ENCODE measurements around the gene REV3L.
"Not testable (repeated sequence)": the region's sequence is repeated elsewhere in the genome, so short reads cannot be mapped to it uniquely, and the experiment has no call there.

The REV3L gene

DNA sequence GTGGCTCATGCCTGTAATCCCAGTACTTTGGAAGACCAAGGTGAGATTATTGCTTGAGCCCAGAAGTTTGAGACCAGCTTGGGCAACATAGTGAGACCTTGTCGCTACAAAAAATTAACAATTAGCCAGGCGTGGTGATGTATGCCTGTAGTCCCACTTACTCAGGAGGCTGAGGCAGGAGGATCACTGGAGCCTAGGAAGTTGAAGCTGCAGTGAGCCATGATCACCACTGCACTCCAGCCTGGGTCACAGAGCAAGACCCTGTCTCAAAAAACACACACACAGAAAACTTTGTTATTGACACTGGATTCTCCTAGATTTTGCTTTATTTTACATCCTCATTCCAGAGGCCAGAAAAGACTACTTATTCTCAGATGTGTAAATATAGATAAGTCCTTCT is 9.5 kb upstream of the REV3L start:
- DNase-seq (ENCODE audit: low read depth in 3 of 3) = no peak

DNA sequence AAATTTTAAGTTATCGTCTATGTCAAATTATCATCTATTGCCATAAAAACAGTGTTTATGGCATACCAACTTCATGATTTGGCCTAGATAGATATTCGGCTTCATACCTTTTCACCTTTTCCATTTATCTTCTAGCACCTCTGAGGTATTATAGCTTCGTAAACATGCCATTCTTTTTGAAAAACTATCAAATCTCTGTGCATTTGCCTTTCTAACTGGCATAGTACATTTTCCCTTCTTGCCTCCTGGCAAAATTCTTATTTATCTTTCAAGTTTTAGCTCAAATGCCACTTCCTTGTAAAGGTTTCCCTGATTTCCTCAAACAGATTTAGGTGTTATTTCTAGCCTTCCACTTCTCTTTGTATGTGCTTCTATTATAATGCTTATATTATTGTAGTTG is 7.0 kb upstream of the REV3L start:
- no peak for DNase-seq (ENCODE audit: low read depth in 3 of 3)

DNA sequence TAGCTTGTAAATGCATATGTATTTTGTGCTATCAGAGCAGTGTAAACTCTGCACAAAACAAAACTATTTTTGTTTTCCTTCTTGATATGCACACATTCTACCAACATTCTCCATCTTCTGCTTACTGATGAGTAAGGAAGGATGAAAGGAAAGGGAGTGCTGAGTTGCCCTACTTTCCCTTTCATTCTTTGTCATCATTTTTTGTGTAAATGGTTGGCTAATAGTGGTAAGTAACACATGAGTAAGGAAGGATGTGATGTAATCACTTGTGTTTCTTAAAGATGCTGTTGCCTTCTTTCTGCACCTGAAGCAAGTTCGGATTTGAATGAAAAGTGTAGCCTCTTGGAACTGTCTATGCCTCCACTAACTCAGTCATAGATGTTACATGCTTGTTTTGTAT is 4.6 kb upstream of the REV3L start:
- DNase-seq (ENCODE audit: low read depth in 3 of 3) = no peak

DNA sequence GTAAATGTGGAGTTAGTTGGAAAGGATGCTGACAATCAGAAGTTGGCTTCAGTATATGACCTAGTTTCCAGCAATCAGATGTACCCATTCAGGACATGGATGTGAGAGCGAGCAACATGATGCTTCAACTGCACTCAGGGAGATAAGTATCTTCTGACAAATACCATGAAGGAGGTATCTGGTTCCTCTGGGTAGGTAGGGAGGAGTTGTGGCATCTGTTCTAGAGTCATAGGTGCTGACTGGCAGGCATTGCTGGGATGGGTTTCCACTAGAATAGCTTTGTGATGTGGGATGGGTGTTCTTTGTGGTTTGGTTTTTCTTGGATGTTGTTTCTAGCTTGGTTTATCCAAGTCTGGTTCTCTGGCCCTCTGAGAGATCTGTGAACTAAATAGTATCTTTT is 3.9 kb upstream of the REV3L start:
- DNase-seq (ENCODE audit: low read depth in 3 of 3) = no peak

DNA sequence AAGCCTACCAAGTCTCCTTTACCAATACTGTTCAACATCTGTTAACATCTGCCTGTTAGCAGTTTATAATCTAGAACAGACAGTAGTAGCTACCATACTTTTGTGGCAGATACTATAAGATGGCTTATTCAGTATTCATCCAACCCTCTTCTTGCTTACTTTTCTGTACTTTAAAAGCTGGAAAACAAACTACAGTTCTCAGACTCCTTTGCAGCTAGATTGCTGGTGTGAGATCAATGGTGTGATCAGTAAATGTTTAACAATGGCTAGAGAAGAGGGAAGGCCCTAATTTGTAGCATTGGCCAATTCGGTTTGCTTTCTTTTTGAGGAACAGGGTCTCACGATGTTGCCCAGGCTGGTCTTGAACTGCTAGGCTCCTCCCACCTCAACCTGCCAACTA is 3.5 kb upstream of the REV3L start:
- no peak for DNase-seq (ENCODE audit: low read depth in 3 of 3)

DNA sequence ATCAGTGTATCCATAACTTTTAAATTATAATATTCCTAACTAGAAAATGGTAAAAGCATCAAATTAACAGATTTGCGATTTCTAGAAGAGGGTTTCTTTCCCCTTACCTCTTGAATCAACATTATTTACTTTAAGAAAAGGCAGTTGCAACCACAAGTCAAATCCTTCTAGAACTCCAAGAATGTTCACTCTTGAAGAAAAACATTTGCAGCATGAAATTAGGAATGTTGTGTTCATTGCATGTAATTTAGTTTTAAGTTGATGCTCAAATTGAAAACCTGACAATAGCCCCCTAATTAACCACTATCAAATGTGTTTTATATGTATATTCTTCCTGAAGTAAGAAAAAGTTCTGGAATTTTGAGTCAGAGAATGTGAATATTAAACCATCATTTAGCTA is 2.3 kb upstream of the REV3L start:
- DNase-seq (ENCODE audit: low read depth in 3 of 3) = no peak

DNA sequence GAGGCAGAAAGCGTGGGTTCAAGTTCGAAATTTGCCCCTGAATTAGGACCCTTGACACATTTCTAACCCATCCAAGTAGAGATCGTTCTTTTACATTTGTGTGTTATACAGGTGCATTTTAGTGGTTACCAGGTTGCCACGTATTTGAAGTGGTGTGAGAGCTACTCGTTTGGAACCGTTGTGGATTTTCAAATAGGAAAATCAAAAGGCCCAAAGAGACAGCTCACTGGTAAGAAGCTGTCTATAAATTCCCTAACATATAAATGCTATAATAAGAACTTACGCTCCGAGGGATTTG is 1.6 kb upstream of the REV3L start:
- no peak for DNase-seq (ENCODE audit: low read depth in 3 of 3)

DNA sequence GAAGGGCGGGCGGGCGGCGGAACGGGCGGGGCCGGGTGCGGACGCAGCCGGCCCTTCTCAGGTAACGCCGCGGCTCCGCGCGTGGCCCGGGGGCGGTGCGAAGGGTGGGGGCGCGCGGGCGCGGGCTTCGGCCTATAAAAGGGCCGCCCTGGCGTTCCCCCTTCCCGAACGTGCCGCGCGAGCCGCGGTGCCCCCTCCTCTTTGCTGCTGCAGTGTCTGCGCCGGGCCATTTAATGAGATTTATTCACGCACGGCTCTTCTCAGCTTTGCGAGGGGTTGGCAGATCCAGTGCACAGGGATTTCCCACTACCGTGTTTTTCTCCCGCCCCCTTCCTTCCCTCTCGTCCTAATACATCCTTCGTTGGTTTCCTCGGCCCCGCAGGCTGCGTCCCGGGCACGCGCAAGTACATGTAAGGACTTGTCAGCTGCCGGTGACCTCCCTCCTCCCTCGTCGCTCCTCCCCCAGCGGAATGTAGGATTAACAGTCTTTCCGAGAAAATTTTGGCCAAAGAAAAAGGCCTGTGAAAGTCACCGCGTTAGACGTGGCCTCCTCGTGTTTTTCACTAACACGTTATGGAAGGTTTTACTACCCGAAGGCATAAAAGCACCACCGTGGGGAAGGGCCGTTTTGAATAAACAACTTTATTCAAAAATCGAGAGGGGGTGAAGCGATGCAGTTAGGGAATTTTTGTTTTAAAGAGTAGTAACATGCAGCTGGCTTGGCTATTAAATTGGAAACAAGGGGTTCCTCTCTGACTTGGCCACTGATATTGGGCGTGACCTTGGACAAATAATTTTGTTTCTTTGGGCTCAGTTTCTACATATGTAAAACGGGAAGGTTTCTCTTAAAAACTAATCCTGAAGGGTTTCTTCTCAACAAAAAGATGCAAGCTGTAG is 966 bp upstream of the REV3L start:
- DNase-seq (ENCODE audit: low read depth in 3 of 3) = peak; percentile 73 to 83 (median 77)

DNA sequence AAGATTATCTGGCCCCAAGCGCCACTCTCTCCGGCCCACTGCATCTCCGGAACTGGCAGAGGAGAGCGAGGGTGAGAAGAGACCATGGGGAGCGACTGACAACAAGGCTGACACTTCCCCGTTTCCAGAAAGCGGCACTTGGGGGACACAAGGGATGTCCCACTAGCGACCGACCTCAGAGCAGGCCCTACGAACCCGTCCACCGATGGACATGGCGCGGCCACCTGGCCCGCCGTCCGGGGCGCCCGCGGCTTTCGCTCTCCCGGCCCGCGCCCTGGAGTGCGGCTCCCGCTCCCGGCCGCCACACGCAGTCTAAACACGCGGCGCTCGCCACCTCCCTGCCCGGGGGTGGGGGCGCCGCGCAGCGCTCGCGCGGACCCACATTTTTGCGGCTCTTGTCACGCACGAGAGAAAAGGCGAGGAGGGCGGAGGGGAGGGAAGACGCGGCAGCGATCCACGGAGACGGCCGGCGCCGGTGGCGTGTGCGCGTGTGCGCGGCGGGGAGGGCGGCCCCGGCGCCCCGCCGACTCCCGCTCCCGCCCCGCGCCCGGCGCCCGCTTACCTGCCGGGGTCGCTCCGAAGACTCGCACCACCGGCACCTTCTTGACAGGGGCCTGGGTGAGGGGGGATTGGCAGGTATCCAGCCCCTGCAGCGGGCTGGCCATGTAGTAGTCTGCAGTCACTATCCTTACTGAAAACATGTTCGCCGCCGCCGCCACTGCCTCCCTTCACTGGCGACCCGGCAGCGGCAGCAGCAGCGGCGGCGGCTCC is 645 bp downstream of the REV3L start:
- peak; percentile 7 to 36 (median 17) for DNase-seq (ENCODE audit: low read depth in 3 of 3)

DNA sequence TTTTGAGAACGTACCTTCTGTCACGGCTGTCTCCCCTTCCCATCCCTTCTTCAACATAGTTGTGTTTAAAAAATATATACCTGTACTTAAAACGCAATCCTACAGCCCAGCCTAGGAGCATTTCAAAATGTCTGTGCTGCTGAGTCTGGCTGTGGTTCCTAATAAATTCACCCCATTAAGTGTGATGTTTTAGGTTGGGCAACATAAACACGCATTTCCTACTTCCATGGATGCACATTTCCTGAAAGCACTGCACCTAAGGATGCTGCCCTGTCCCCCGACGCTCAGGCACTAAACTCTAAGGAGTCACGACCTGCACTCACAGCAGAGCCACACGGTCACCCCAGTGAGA is 1.2 kb downstream of the REV3L start:
- DNase-seq (ENCODE audit: low read depth in 3 of 3) = no peak

DNA sequence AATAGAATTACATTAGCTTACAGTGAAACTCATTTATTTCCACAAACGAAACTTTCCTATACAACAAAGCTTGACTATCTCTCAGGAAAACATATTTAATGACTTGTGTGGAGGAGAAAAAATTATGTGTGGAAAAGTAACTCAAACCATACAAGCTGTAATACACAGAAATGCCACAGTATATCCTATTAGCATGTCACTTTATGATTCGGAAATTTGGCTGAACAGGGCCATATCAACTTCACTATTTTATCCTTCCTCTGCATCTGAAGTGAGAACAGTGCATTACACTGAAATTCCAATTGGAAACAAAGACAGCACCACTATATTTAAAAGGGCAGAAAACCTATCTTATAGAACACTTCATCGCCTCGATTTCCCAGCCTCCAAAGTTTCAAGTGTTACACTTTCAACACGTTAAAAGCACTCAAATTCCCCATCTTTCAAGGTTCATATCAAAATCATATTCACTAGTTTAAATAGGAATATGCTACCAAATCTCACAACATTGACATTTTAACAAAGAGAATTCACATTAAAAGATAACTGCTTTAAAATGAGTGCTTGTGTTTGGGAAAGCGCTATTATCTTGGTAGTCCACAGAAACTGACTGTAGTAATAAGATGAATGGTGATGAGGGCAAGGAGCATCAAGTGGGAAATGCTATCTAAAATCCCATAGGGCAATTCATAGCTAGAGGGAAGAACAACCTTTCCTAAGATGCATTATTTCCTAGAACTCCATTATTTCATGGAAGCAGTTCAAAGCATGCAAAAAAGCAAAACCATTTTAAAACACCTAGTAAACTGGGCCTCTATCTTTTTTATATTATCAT is 1.8 kb downstream of the REV3L start:
- DNase-seq (ENCODE audit: low read depth in 3 of 3) = no peak

DNA sequence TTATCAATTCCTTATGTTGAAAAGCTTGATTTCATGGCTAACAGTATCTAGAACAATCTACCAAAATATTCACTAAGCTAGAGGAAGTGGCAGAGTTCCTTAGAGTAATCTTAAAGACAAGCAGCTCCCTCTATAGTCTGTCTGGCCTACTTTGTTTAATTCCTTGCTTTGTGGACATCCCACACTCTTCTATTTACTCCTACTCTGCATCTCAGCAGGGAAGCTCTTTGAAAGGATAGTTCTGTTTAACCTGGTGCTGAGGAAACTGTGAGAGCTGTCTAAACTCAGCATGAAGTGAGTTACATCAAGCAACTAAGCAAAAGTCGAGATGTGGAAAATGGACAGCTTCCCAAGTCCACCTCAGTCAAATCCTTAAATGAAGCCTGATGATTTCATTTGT is 4.3 kb downstream of the REV3L start:
- no peak for DNase-seq (ENCODE audit: low read depth in 3 of 3)

DNA sequence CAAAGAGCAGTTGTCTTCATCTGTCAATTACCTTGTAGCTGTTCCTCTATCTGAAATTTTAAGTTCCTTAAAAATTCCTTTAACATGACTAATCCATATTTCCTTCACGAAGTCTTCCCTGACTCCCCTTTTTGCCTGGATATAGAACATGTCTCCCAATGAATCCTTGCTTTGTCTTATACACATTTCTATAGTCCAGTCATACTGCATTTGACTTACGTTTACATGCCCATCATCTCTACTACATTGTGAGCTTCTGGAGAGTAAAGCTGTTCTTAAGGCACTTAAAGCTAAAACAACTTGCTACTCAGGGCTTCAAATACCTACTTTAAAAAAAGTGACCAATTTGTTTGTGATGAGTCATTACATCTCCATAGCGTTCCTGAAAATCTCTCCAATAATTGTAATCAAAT is 4.9 kb downstream of the REV3L start:
- no peak for DNase-seq (ENCODE audit: low read depth in 3 of 3)

DNA sequence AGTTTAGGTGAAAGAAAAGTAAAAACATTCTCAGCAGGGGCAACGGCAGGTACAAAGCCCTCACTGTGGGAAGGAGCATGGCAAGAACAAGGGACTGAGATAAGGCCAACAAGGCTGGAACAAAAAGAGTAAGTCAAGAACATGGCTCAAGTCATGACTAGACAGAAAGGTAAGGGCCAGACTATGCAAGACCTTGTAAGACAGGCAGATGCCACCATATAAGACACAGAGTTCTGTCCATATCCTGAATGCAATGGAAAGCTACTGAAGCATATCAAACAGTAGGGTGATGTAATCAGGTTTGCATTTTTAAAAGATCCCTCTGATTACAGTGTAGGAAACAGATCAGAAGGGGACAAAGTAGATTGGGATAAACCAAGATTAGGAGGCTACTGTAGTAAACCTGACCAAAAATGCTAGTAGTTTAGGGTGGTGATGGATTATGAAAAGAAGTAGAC is 5.5 kb downstream of the REV3L start:
- DNase-seq (ENCODE audit: low read depth in 3 of 3) = no peak

DNA sequence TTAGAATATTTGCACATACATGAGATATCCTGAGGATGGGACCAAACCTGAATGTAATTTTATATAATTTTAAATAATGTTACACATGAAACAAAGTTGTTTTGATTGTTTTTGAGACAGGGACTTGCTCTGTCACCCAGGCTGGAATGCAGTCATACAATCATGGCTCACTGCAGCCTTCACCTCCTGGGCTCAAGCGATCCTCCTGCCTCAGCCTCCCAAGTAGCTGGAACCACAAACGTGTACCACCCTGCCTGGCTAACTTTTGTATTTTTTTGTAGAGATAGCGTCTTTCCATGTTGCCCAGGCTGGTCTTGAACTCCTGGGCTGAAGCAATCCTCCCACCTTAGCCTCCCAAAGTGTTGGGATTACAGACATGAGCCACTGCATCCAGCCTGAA is 7.0 kb downstream of the REV3L start:
- DNase-seq (ENCODE audit: low read depth in 3 of 3) = not testable (repeated sequence)

DNA sequence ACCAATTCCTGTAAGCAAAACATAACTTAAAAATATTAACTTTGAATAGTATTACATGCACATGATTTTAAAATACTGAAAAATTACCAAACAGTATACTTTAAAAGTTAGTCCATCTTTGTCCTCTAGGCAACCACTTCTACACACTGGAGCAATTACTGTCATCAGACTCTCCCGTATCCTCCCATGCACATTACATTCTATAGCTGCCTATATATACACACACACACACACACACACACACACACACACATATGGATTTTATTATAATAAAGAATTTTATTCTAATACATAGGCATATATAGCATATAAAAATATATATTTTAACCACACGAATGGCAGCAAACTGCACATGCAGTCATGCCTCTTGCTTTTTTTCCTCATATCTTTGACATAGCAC is 8.2 kb downstream of the REV3L start:
- no peak for DNase-seq (ENCODE audit: low read depth in 3 of 3)

DNA sequence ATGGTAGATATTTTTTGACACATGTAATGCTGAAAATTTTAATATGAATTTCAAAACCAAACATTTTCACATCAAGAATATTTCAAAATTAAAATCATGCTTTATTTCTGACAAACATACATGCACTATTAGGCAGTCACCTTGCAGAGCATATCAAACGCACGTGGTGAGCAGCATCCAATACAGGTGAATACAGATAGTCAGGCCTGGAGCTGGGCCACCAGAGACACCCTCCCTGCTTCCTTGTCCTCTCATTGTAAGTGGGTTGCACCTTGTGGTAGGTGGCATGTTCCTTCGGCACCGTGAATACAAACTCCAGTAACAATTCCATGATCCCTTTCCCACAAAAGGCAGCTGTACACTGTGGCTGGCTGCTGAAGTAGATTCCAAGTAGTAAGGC is 8.9 kb downstream of the REV3L start:
- DNase-seq (ENCODE audit: low read depth in 3 of 3) = no peak

DNA sequence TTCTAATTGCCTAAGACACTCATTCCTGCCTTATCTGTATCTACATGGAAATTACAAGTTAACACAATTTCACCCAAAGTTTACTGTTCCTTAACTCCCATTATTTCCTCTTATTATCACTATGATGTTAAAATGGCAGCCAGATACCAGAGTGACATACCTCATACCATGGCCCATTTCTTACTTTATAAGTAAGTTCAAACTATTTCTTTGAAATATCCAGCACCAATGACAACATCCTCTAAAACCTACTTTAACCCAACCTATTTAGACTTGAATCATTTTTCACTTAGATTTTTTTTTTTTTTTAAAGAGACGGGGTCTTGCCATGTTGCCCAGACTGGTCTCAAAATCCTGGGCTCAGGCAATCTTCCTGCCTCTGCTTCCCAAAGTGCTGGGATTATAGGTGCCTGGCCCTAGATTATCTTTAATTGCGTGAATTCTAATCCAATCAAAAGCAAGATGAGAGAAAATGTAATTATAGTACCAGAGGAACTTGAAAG is 10.0 kb downstream of the REV3L start:
- no peak for DNase-seq (ENCODE audit: low read depth in 3 of 3)

DNA sequence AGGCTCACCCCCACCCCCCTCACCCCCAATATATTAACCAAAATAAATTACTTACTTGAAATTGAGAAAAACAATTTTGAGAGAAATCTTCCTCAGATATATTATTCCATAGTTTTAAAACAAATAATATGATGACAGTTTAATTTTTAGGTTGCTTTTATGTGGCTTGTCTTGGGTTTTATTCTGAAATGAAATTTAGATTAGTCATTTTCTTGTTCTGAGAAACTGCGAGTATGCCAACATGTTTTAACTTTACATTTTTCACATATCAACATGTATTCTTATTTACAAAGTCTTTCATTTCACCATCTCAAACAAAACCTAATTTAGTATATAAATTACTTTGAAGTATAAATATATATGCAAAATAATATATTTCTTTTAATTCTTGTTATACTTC is 11.1 kb downstream of the REV3L start:
- DNase-seq (ENCODE audit: low read depth in 3 of 3) = no peak

DNA sequence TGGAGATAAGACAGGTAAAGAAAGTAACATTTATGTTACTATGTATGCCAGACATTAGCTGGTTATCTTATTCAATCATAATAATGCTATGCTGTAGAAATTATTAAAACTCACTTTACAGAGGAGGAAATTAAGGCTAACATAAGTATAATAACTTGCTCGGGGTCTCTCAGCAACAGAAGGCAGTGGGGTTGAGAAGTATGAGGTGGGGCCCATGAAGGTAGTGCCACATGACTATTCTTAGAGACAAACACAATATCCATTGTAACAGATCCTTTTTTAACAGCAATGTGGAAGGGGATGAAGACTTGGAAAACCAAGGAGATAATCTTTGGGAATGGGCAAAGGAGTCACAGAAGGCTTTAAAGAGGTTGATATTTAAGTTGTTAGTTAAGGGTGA is 11.5 kb downstream of the REV3L start:
- no peak for DNase-seq (ENCODE audit: low read depth in 3 of 3)

DNA sequence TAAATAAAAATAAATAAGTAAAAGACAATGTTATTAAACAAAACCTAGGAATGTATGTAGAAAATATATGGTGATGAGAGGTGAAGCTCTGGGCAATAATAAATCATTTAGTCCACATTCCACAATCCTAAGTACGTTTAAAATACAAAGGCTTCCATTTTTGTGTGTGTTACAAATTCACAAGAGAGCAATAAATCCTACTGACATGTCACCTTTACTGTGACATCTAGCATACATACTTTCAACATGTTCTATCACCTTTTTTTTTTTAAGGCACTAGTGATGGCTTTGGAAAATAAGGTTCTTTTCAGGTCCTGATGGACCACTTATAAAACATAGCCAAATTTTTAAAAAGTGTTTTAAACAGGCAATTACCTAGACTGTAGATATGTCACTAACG is 12.0 kb downstream of the REV3L start:
- no peak for DNase-seq (ENCODE audit: low read depth in 3 of 3)

DNA sequence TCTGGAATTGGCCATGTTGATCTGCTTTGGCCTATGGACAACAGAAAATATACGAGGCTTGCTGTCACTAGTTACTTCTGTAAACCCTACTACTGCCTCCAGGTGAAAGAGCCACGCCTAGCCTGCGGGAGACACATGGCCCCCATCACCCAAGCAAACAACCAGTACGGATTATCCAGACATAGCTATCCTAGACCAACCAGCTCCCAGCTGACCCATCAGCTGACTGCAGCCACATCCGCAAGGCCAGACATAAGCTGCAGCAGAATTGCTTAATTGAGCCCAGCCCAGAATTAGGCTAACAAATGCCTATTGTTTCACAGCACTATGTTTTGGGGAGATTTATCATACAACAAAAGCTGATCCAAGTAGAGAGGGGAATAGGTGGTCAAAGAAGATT is 13.5 kb downstream of the REV3L start:
- no peak for DNase-seq (ENCODE audit: low read depth in 3 of 3)

Measured in stimulated activated CD4-positive, alpha-beta T cell treated with anti-CD3 and anti-CD28 coated beads, TNF-alpha, amount 100 ng/mL, for 48 hours (primary cell).